Measurements from ENCODE around the gene MACROD1. TPM values are rescaled to one million over a fixed set of nuclear protein-coding genes. Genes with fewer than 3 reads are reported as not detected.
A peak's percentile ranks its signal among the peaks of the same experiment; 100 is the strongest.

Gene MACROD1
- total and polyA plus RNA-seq, 10 of the 15 experiments (the other 5 are each of a cell fraction or from before 2014, with no cell fraction given) = 1.2 to 22.7 (median 11.3) TPM; not detected in 1

GRCh38 chr11:64206457-64207255, 40.7 kb upstream of the MACROD1 start, which contains the start of gene FERMT3 (continued):
- TF ChIP-seq TAF1 (IDR thresholded peaks at IDR 0.05; ENCODE audit: borderline replicate concordance, low read depth, low read length) (no peak), CBFB (IDR thresholded peaks at IDR 0.05; ENCODE audit: low read depth) (no peak), FOXK2 (IDR thresholded peaks at IDR 0.05) (no peak), POU2F2 (IDR thresholded peaks at IDR 0.05; ENCODE audit: borderline replicate concordance, low read depth, low read length) (0 out of 3 replicates have a peak, but pooled peaks have one; percentile 16), BCLAF1 (IDR thresholded peaks at IDR 0.05) (no peak), CTCF (IDR thresholded peaks at IDR 0.05 in 2 of 3, conservative IDR thresholded peaks at IDR 0.05 in 1 of 3; ENCODE audit: control insufficient read depth in 2 of 3, extremely low read depth in 1 of 3, insufficient read depth in 1 of 3, low read depth in 3 of 3, low read length in 3 of 3) (no peak), NFYB (IDR thresholded peaks at IDR 0.05; ENCODE audit: insufficient read depth, low read depth, low read length) (no peak), SIN3A (IDR thresholded peaks at IDR 0.05; ENCODE audit: low read depth, low read length) (no peak), SPI1 (IDR thresholded peaks at IDR 0.05; ENCODE audit: borderline replicate concordance, insufficient read depth, low read depth, low read length) (peak; percentile 56; the same call in 1 of the 2 replicates), ATF2 (IDR thresholded peaks at IDR 0.05; ENCODE audit: low read length) (no peak), YY1 (IDR thresholded peaks at IDR 0.05; ENCODE audit: low read depth, low read length) (no peak), IRF5 (IDR thresholded peaks at IDR 0.05; ENCODE audit: borderline replicate concordance) (no peak), BHLHE40 (IDR thresholded peaks at IDR 0.05; ENCODE audit: borderline replicate concordance in 1 of 2, low read depth in 2 of 2, low read length in 1 of 2) (peak; percentile 72 to 86; a peak in 3 of 4 replicates), TCF3 (IDR thresholded peaks at IDR 0.05; ENCODE audit: borderline replicate concordance, insufficient read depth, low read depth, low read length) (peak; percentile 3; the same call in 1 of the 2 replicates), CHD1 (IDR thresholded peaks at IDR 0.05; ENCODE audit: low read depth, low read length) (no peak), EP300 (IDR thresholded peaks at IDR 0.05; ENCODE audit: borderline replicate concordance in 1 of 2, control insufficient read depth in 1 of 2, low read depth in 2 of 2, low read length in 2 of 2) (no peak), ZNF217 (IDR thresholded peaks at IDR 0.05) (peak; percentile 43; the same call in 1 of the 2 replicates), ETV6 (conservative IDR thresholded peaks at IDR 0.05 in 1 of 2, IDR thresholded peaks at IDR 0.05 in 1 of 2; ENCODE audit: borderline replicate concordance in 1 of 2, low read depth in 1 of 2) (no peak), ZNF274 (IDR thresholded peaks at IDR 0.05; ENCODE audit: insufficient read depth, insufficient read length) (no peak), SMAD5 (IDR thresholded peaks at IDR 0.05; ENCODE audit: low read depth) (peak; percentile 43; the same call in 1 of the 2 replicates), MTA2 (IDR thresholded peaks at IDR 0.05; ENCODE audit: low read depth) (0 out of 2 replicates have a peak, but pooled peaks have one; percentile 11), POLR2A (IDR thresholded peaks at IDR 0.05; ENCODE audit: low read depth, low read length) (peak; percentile 62; the same call in 1 of the 2 replicates)

Data from GM12878 (cell line).